HG03354 (cell line): ENCODE results near the gene C1orf87.

Source experiments
- ATAC-seq: cut with Tn5 transposase; IDR thresholded peaks from one replicate; pipeline ENCODE4 v1.9.1; 2021; ENCODE audit warnings: mild to moderate bottlenecking; ENCODE audit not compliant: unreplicated experiment, poor library complexity, severe bottlenecking

C1orf87 gene

DNA sequence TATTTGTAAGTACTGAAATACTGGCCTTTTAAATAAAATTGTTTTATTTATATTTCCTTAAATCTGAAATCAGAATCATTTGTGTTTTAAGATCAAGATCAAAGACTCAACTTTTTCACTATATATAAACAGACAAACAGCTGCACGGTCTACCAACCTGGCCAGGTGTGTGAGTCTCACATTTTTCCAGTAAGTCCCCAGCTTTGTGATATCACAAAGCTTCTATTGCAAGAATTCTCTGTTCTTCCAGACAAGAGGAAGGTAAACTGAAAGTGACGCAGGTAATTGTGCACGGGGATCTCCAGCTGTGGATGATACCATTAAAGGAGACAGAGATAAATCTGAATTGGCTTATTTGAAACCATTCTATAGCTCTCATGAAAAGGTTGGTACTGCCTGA lies 105.8 kb downstream of the C1orf87 start:
- ATAC-seq = no peak

DNA sequence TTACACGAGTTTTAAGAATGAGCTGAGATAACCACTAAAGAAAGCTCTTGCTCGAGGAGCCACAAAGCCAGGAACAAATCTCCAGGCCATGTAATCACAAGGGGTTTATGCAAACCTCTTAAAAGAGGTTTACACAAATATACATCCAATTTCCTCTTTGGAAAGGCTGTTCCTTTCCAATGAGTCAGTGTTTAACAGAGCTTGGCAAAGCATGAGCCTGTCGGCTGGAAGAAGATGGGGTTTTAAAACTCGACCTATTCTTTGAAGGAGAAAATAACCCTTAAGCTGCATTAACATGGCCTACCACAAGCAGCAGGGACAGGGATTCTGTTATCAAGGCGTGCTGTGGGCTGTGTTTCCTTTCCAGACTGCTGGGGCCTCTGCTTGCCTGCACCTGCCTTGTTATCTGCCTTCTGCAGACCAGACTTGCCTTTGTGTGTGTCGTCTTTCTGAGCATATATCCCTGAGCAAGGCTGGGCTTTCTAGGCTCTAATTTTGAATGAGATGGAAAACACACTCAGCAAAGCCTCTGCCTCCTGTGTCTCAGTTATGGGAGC lies 106.4 kb downstream of the C1orf87 start:
- no peak for ATAC-seq

DNA sequence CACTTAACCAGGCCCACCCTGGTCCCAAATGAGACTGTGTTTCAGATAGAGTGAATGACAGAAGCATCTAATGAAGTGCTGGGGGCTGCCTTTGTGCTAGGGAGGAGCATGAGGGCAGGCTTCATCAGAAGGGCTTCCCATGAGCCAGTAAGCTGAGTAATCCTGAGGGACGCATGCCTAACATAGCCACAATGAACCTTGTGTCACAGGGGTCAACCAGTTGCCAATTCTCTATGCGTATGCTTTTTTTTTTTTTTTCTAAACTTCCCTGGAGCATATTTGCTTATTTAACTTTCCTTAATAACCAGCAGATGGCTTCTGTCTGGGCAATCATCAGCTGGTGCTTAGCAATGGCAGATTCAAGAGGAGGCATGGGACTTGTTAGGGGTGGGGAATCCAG lies 121.5 kb downstream of the C1orf87 start:
- no peak for ATAC-seq

DNA sequence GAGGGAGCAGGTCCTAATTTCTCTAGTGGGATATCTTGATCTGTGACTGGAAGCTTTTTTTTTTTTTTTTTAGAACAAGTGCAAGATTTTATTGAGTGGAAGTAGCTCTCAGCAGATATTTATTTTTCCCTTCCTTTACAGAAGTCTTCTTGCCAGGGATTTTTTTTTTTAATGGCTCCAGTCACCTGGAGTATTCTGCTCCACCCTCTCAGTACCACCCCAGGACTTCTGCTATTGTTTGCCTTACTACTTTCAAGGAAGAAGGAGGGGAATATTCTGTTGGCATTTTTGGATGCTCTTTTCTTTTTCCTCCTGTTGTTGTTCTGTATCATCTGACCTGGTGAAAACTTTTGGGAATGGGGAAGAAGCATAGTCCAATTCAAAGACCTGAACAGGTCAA lies 123.9 kb downstream of the C1orf87 start:
- ATAC-seq = no peak

DNA sequence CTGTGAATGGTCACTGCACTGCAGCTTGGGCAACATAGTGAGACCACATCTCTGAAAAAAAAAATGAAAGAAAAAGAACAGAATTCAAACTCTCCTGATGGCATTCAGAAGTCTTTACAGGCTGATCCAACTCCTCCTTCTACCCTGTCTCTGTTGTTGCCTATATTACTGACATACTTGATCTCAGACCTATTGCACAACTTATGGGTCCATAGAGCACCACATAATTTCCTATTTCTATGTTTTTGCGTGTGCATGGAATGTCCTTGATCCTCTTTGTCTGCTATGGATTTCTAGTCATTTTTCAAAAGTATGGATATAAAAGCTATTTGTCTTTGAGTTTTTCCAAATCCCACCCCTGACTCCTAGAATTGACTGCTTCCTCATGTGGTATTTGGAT lies 124.6 kb downstream of the C1orf87 start:
- no peak for ATAC-seq

DNA sequence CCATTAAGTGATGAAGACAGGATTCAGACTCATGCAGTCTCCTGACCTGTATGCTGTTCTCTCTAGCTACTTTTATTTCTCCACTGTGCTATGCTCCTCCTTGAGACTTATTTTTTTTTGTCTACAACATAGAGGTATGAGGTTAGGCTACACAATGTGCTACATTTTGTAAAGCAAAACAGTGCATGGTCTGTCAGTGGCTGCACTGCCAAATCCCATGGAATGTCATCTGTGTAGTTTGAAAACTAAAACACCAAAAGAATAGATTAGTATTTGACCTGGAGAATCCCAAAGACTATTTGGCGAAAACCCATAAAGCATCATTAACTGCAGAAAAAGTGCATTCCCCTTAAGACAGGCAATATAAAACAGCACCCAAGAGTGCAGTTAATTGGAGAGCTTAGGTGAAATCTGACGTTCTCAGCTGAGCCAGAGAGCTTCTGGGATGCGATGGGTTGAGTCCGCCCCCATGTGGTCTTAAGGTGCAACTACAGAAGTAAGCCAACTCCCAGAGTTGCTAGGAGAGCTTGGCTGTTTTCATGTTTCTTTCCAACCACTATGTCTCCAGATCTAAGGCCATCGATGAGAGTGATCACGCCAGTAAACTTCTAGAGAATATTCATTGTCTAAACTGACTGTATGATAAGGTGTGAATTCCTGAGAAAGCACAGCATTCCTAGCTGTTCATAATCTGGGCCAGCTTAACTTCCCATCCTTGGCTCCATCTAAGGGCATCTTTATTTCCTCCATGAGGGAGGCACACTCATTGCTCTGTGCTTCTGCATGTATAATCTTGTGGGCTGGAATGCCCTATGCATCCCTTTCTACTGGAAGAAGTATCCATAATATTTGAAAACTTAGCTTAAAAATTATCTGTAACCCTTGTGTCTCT lies 126.3 kb downstream of the C1orf87 start:
- ATAC-seq = peak; percentile 97

DNA sequence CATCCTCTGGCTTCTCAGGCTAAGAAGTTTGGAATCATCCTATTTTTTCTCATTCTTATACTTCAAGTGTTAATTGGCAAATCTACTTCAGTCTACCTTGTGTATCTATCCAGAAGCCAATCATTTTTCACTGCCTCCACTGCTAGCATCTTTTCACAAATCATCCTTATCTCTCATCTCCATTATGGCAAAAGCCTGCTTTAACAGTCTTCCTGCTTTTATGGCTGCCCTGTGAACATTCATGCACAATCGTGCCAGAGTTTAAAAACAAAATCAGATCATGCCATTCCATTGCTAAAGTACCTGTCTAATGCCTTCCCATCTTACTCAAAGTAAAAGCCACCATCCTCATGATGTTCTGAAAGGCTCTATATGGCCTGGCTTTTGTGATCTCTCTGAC lies 127.8 kb downstream of the C1orf87 start:
- ATAC-seq = no peak
